Left renal pelvis (tissue), 4 donors: ENCODE data around the gene SUPT4H1. TPM values are rescaled to one million over a fixed set of nuclear protein-coding genes. Genes with fewer than 3 reads are reported as not detected.

Experiments used
- DNase-seq, 4 donors: peaks; one replicate each; pipeline ENCODE4 v3.0.0-alpha.2; 2013; ENCODE audit warnings: low read depth in 4 of 4, low spot score in 3 of 4
- polyA plus RNA-seq, 4 donors: library from polyadenylated mRNA; unstranded; fragments of 120-200 nt; gene quantifications; one replicate each; pipeline ENCODE4 v1.2.1, GENCODE V29; 2013; ENCODE audit not compliant: insufficient read length in 4 of 4

The SUPT4H1 gene
- polyA plus RNA-seq, 4 donors = 105 to 152 (median 127) TPM

GRCh38 chr17:58365185-58365979, 13.4 kb upstream of the SUPT4H1 start:
- DNase-seq = no peak

- DNase-seq = no peak
These were observed 12.4 kb upstream of the SUPT4H1 start for GRCh38 chr17:58364270-58364942.

- no peak for DNase-seq
These were observed 11.6 kb upstream of the SUPT4H1 start for GRCh38 chr17:58363457-58364185.

DNA sequence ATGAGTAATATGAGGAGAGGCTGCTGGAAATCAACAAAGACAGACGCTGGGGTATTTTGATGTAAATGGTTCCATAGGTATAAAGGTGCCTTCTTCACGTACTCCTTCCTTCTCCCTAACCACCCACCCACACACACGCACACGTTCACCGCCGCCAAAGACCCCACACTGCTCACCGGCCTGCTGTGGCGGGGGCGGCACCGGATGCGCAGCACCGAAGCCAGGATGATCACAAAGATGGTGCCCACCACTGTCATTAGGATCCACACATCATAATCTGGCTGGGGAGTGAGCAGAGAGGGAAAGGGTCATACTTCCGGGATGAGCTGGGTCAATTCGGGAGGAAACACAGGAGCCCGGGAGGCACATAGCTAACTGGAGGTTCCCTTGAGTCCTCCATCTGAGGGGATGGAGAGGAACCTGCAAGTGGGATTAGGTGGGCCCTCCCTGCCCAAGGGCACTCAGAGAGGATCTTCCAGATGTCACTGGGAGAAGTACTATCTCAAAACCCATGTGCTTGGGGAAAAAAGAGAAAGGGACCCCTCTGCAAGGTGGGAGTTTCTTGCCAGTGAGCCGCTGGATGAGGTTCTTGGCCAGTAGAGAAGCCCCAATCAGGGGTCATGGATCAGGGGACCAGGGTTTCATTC, 10.5 kb upstream of the SUPT4H1 start:
- no peak for DNase-seq

DNA sequence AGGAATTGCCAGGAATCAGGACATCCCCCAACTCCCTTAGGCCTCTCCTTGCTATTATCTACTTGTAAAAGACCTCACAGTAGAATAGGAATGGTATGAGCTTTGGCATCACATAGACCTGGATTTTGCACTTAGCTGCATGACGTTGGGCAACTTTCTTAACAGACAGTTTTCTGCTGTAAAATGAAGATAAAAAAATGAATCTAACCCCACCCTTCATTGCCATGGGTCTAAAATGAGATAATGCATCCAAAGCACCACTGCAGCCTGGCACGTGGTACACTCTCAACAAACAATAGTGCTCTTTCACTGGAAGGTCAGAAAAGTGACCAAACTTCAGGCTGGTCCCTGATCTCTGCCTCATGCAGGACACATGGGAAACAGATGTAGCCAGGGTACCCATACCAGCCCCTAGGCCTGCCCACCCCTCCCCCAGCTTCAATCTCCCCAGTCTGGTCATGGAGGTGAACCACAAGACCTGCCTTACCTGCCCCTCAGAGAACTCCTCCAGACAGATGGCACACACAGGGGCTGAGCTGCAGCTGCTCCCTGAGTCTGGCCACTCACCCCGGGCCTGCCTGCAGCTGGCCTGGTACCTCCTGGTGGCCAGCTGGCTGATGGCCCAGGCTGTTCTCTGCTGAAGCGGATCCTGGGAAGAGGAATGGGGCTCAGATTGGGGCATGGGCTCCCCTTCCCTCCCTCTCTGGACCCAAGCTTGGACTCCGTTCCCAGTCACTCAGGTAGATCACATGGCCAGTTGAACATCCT, 8.5 kb upstream of the SUPT4H1 start:
- DNase-seq = no peak

DNA sequence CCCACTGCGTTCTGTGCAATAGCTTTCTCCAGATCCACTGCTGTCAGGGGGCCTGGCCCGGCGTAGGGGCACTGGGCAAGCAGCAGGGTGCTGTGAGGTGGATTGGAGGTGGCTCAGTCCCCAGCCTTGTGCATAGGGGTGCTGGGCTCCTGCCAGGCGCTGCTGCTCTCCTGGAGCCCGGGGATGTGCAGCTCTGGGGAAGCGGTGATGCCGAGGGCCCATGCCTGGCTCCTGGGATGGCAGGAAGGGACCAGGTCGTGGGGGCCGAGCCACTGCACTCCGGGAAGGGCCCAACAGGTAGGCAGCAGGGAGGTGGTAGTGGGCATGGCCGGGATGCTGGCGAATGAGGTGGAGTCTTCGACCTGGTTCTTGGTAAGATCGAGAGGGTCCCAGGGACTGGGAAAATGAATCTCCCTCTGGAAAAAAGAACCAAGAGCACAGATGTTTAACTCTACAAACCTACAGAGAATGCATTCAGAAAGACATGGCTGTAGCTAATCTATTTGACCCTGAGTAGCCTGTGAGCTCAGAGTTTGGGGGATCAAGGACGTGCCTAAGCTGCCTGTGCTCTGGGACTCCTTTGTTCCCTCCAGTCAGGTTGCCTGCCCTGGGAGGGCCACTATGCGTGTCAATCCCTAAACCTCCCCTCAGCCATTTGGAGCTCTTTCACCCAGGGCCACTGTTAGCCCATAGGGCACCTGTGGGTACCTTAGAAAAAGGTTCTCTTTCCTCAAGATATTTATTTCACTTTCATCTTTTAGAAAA, 6.6 kb upstream of the SUPT4H1 start:
- no peak for DNase-seq

- no peak for DNase-seq
These were observed 5.6 kb upstream of the SUPT4H1 start for GRCh38 chr17:58357312-58358297.

- DNase-seq = no peak
These were observed 4.2 kb upstream of the SUPT4H1 start for GRCh38 chr17:58356231-58356630.

GRCh38 chr17:58354541-58355216, 2.7 kb upstream of the SUPT4H1 start:
- DNase-seq = no peak

DNA sequence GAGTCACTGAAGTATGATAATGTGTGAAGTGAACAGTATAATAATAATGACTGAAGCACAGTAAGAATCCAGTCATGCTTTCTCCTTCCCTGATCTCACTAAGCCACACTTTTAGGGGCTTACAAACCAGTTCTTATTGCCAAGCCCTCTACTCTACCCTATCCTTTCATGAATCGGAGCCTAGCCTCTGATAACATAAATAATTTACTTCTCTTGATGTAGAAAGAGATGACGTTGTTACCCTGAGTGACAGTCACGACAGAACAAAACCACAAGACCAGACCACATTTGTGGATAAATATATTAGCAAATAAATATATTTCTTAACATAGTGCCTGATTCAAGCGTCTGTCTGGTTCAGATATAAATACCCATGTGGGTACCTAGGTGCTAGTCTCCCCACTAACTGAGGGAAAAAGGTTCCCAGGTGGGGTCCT, 1.4 kb upstream of the SUPT4H1 start:
- no peak for DNase-seq

- peak in 2 of 4 donors; percentile 29 to 39 for DNase-seq
These were observed 791 bp upstream of the SUPT4H1 start for GRCh38 chr17:58352596-58353388.

- no peak for DNase-seq
These were observed 819 bp downstream of the SUPT4H1 start for GRCh38 chr17:58351182-58351581.

DNA sequence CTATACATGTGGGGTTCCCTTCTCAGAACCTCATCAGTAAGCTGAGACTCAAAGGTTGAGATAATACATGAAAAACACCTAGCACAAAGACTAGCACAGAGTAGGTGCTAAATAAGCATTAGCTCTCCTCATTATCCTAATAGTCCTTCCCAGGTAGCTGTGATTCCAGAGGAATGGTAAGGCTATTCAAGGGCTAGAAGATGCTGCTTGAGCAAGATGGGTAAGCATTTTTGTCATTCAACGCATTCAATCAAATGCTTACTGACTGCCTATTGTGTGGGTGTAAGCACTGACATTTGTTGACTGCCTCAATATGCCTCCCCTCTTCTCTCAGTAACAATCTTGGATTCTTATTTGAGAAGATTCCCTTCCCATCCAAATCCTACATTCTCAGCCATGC, 4.0 kb downstream of the SUPT4H1 start:
- no peak for DNase-seq

DNA sequence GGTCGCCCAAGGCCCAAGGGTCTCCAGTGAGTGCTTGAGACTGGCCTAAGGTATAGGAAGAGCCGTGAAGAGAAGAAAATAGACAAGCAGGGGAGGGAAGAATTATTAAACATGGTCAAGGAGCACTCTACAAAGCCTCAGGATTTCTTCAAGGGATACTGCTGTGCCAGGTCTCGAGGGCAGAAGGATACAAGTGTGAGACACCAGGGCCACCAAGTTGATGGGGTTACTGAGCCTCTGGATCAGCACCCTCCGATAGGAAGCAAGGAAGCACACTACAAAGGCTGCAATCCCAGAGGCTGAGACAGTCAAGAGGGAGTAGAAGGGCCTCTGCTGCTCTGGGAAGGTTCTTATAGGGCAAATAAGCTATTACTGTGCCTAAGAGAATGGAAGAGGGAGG, 6.5 kb downstream of the SUPT4H1 start:
- no peak for DNase-seq

DNA sequence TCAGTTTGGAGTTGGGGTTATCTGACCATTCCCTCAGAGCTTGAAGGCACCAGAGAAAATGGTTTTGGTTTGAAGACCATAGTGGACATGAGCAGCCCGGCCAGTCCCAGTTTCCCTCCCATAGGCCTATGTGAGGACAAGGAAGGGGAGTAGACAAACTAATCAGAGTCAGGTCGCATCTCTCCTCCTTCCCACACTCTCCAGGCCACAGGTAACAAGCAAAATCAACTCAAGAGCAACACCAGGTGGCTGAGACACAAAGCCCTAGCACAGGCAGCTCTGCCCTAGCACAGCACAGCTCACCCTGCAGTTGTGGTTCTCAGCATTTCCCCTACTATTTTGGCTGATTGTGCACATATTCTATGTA, 7.2 kb downstream of the SUPT4H1 start:
- no peak for DNase-seq

- DNase-seq = no peak
These were observed 7.8 kb downstream of the SUPT4H1 start for GRCh38 chr17:58344047-58344790.
